ENCODE results near the gene CARMIL3.
"Not testable (repeated sequence)": the region's sequence is repeated elsewhere in the genome, so short reads cannot be mapped to it uniquely, and the experiment has no call there.

CARMIL3 gene

GRCh38 chr14:24103451-24103850 lies 51.6 kb downstream of the CARMIL3 start:
- Histone ChIP-seq H3K4me3 (ENCODE audit: low read length) (no peak overlapping the region), H3K27me3 (replicated peaks; ENCODE audit: control insufficient read depth, insufficient read depth, low read length) (no peaks in the 10 kb centered on the region), H3K9me3 (ENCODE audit: control insufficient read depth, low read length) (no peaks in the 10 kb centered on the region), H3K36me3 (ENCODE audit: control insufficient read depth, insufficient read depth, low read length, severe bottlenecking) (peaks cover 55% of the 10 kb centered on the region), H3K4me1 (ENCODE audit: control insufficient read depth, insufficient read depth, low read length) (no peaks in the 10 kb centered on the region), H3K9ac (ENCODE audit: low read length) (no peak overlapping the region)
- no peak for DNase-seq (ENCODE audit: low read depth)

GRCh38 chr14:24105609-24106239 lies 53.9 kb downstream of the CARMIL3 start:
- not testable (repeated sequence) for H3K27me3 ChIP-seq (replicated peaks; ENCODE audit: control insufficient read depth, insufficient read depth, low read length); H3K4me1 ChIP-seq (ENCODE audit: control insufficient read depth, insufficient read depth, low read length); H3K4me3 ChIP-seq (ENCODE audit: low read length); H3K9me3 ChIP-seq (ENCODE audit: control insufficient read depth, low read length); H3K9ac ChIP-seq (ENCODE audit: low read length); DNase-seq (ENCODE audit: low read depth)
- H3K36me3 ChIP-seq (ENCODE audit: control insufficient read depth, insufficient read depth, low read length, severe bottlenecking) = peaks cover 32% of the 10 kb centered on the region

- Histone ChIP-seq H3K4me1 (ENCODE audit: control insufficient read depth, insufficient read depth, low read length) (no peaks in the 10 kb centered on the region), H3K36me3 (ENCODE audit: control insufficient read depth, insufficient read depth, low read length, severe bottlenecking) (peaks cover 23% of the 10 kb centered on the region), H3K9me3 (ENCODE audit: control insufficient read depth, low read length) (no peaks in the 10 kb centered on the region), H3K4me3 (ENCODE audit: low read length) (no peak overlapping the region), H3K9ac (ENCODE audit: low read length) (no peak overlapping the region), H3K27me3 (replicated peaks; ENCODE audit: control insufficient read depth, insufficient read depth, low read length) (no peaks in the 10 kb centered on the region)
- DNase-seq (ENCODE audit: low read depth) = no peak
These were observed 55.0 kb downstream of the CARMIL3 start for GRCh38 chr14:24106672-24107271.

GRCh38 chr14:24108336-24108874 lies 56.6 kb downstream of the CARMIL3 start:
- Histone ChIP-seq H3K36me3 (ENCODE audit: control insufficient read depth, insufficient read depth, low read length, severe bottlenecking) (peaks cover 12% of the 10 kb centered on the region), H3K27me3 (replicated peaks; ENCODE audit: control insufficient read depth, insufficient read depth, low read length) (no peaks in the 10 kb centered on the region), H3K9me3 (ENCODE audit: control insufficient read depth, low read length) (no peaks in the 10 kb centered on the region), H3K9ac (ENCODE audit: low read length) (no peak overlapping the region), H3K4me1 (ENCODE audit: control insufficient read depth, insufficient read depth, low read length) (peaks cover 2% of the 10 kb centered on the region), H3K4me3 (ENCODE audit: low read length) (no peak overlapping the region)
- no peak for DNase-seq (ENCODE audit: low read depth)

- Histone ChIP-seq H3K4me1 (ENCODE audit: control insufficient read depth, insufficient read depth, low read length) (peaks cover 5% of the 10 kb centered on the region), H3K36me3 (ENCODE audit: control insufficient read depth, insufficient read depth, low read length, severe bottlenecking) (no peaks in the 10 kb centered on the region), H3K9ac (ENCODE audit: low read length) (no peak overlapping the region), H3K4me3 (ENCODE audit: low read length) (no peak overlapping the region), H3K9me3 (ENCODE audit: control insufficient read depth, low read length) (no peaks in the 10 kb centered on the region), H3K27me3 (replicated peaks; ENCODE audit: control insufficient read depth, insufficient read depth, low read length) (no peaks in the 10 kb centered on the region)
- no peak for DNase-seq (ENCODE audit: low read depth)
These were observed 58.3 kb downstream of the CARMIL3 start for GRCh38 chr14:24110060-24110459.

DNA sequence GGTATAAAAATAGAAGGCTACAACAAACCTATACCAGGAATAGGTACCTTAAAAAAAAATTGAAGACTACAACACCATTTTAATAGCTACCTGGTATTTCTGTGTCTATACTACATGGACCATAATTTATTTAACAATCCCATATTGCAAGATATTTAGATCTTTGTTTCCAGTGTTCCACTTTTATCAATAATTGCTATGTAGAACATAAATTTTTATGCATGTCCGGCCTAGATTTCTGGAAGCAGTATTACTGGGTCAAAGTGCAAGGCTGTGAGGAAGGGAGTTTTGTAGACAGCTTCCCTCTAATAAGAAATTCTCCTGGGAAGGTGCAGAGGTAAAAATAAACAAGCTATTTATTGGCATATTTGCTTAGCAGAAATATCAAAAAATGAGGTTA lies 58.7 kb downstream of the CARMIL3 start:
- Histone ChIP-seq H3K9me3 (ENCODE audit: control insufficient read depth, low read length) (no peaks in the 10 kb centered on the region), H3K4me1 (ENCODE audit: control insufficient read depth, insufficient read depth, low read length) (peaks cover 7% of the 10 kb centered on the region), H3K4me3 (ENCODE audit: low read length) (no peak overlapping the region), H3K27me3 (replicated peaks; ENCODE audit: control insufficient read depth, insufficient read depth, low read length) (no peaks in the 10 kb centered on the region), H3K9ac (ENCODE audit: low read length) (no peak overlapping the region), H3K36me3 (ENCODE audit: control insufficient read depth, insufficient read depth, low read length, severe bottlenecking) (no peaks in the 10 kb centered on the region)
- DNase-seq (ENCODE audit: low read depth) = no peak

DNA sequence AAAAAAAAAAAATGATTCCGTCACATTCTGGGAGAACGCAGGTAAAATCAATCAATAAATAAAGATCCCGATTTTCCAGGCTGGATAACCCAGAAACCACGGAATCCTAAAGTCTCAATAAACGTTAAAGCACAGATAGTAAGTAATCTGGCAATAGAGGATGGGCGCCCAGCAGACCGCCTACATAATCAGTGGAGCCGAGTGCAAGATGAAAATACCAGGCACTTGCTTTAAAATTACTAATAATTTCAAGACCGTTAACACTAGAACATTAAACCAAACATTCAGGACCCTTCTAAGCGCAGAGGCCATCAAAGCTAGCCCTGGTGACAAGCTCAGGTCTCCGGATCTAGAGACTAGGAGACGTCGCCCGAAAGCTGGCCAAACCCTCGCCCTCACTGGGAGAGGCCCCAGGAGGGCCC lies 61.6 kb downstream of the CARMIL3 start:
- peak overlapping the region; percentile 87 for H3K4me3 ChIP-seq (ENCODE audit: low read length)
- no peak for DNase-seq (ENCODE audit: low read depth)
- no peaks in the 10 kb centered on the region for H3K27me3 ChIP-seq (replicated peaks; ENCODE audit: control insufficient read depth, insufficient read depth, low read length)
- H3K9me3 ChIP-seq (ENCODE audit: control insufficient read depth, low read length) = no peaks in the 10 kb centered on the region
- peak overlapping the region; percentile 95 for H3K9ac ChIP-seq (ENCODE audit: low read length)
- peaks cover 14% of the 10 kb centered on the region for H3K36me3 ChIP-seq (ENCODE audit: control insufficient read depth, insufficient read depth, low read length, severe bottlenecking)
- H3K4me1 ChIP-seq (ENCODE audit: control insufficient read depth, insufficient read depth, low read length) = peaks cover 15% of the 10 kb centered on the region

DNA sequence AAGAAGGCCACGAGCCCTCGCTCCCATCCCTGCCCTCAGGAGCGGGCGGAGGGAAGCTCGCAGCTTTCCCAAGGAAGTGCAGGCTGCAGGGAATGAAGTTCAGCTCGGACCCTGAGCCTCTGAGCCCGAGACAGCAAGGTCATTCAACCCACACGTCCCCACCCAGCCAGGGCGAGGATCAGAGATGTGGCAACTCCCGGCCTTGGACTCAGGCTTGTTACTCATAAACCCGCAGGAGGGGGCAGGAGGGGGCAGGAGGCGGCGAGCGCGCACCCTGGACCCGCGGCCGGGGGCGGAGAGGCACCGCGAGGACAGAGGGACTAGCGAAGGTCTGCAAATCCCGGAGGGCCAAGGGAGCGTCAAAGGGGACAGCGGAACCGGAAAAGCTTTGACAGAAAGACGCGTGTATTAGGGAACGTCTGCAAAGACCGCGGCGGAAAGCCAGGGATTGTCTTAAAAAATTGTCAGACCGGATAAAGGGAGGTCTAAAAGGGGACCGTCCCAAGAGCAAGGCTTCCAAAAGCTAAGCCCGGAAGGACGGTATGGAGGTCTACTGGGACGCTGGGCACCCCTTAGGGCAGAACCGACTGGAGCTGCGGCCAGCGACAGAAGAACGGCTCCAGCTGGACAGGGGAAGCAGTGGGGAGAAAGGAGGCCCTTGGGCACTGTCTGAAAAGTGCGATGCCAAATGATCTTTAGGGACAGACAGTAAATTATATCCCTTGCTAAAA lies 62.2 kb downstream of the CARMIL3 start:
- Histone ChIP-seq H3K4me1 (ENCODE audit: control insufficient read depth, insufficient read depth, low read length) (peaks cover 15% of the 10 kb centered on the region), H3K9ac (ENCODE audit: low read length) (peak overlapping the region; percentile 95), H3K9me3 (ENCODE audit: control insufficient read depth, low read length) (no peaks in the 10 kb centered on the region), H3K4me3 (ENCODE audit: low read length) (peak overlapping the region; percentile 87), H3K27me3 (replicated peaks; ENCODE audit: control insufficient read depth, insufficient read depth, low read length) (no peaks in the 10 kb centered on the region), H3K36me3 (ENCODE audit: control insufficient read depth, insufficient read depth, low read length, severe bottlenecking) (peaks cover 19% of the 10 kb centered on the region)
- peak; percentile 93 for DNase-seq (ENCODE audit: low read depth)

- peaks cover 27% of the 10 kb centered on the region for H3K36me3 ChIP-seq (ENCODE audit: control insufficient read depth, insufficient read depth, low read length, severe bottlenecking)
- H3K9me3 ChIP-seq (ENCODE audit: control insufficient read depth, low read length) = no peaks in the 10 kb centered on the region
- H3K4me1 ChIP-seq (ENCODE audit: control insufficient read depth, insufficient read depth, low read length) = peaks cover 15% of the 10 kb centered on the region
- H3K9ac ChIP-seq (ENCODE audit: low read length) = peak within 1 kb of the TSS; percentile 95
- H3K4me3 ChIP-seq (ENCODE audit: low read length) = peak within 1 kb of the TSS; percentile 87
- DNase-seq (ENCODE audit: low read depth) = peak; percentile 99
- H3K27me3 ChIP-seq (replicated peaks; ENCODE audit: control insufficient read depth, insufficient read depth, low read length) = no peaks in the 10 kb centered on the region
These were observed 63.0 kb downstream of the CARMIL3 start, which contains the start of the genes DCAF11 and NRL for GRCh38 chr14:24114532-24115421. TSS of gene DCAF11 (plus strand) at chr14:24114777. CDS start at chr14:24115595, 818 bp downstream. TSS of gene NRL (minus strand) at chr14:24114949. CDS start at chr14:24082848, 32,101 bp downstream.

DNA sequence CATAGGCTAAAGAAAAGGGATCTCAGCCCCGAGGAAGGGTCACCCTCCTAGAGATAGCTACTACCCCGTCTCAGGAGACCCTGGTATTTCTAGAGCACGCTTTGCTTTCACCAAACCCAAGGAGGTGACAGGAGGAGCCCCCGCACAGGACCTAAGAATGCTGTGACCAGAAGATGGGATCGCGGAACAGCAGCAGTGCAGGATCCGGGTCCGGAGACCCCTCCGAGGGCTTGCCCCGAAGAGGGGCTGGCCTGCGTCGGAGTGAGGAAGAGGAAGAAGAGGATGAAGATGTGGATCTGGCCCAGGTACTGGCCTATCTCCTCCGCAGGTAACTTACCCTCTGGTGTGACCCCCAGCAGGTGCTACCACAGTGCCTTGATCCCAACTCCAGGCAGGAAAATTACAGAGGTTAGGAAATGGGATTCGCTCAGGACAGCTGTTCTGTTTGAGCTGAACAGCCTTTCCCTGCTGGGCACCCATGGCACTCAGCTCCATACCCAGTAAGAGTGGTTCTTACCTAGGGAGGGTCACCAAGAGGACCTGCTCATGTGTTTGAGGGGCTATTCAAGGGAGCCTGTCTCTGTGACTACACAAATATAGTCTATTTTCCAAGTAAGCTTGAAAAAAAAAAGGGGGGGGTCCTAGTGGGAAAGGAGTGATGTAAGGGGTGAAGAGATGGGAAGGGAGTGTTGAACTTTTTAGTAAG lies 63.8 kb downstream of the CARMIL3 start:
- Histone ChIP-seq H3K4me3 (ENCODE audit: low read length) (peak overlapping the region; percentile 87), H3K9ac (ENCODE audit: low read length) (peak overlapping the region; percentile 95), H3K27me3 (replicated peaks; ENCODE audit: control insufficient read depth, insufficient read depth, low read length) (no peaks in the 10 kb centered on the region), H3K9me3 (ENCODE audit: control insufficient read depth, low read length) (no peaks in the 10 kb centered on the region), H3K4me1 (ENCODE audit: control insufficient read depth, insufficient read depth, low read length) (peaks cover 15% of the 10 kb centered on the region), H3K36me3 (ENCODE audit: control insufficient read depth, insufficient read depth, low read length, severe bottlenecking) (peaks cover 31% of the 10 kb centered on the region)
- DNase-seq (ENCODE audit: low read depth) = no peak
